IPS DF 6.9 (cell line): ENCODE data around the gene SHISAL2A.

Source experiments
- DNase-seq: peaks from one replicate; pipeline ENCODE4 v3.0.0-alpha.2; 2013; ENCODE audit warnings: low read depth, low spot score
- H3K27ac ChIP-seq: one replicate; pipeline ENCODE4 v1.5.1; 2013; ENCODE audit warnings: low read length, control low read depth
- H3K27me3 ChIP-seq: 2 replicates; pipeline ENCODE4 v1.6.1; 2013; ENCODE audit warnings: mild to moderate bottlenecking, low read length; ENCODE audit not compliant: control insufficient read depth, insufficient read depth
- H3K36me3 ChIP-seq: 2 replicates; pipeline ENCODE4 v1.6.1; 2013; ENCODE audit warnings: low read length; ENCODE audit not compliant: control insufficient read depth, insufficient read depth
- H3K4me1 ChIP-seq: 2 replicates; pipeline ENCODE4 v1.6.1; 2013; ENCODE audit warnings: low read length; ENCODE audit not compliant: control insufficient read depth, insufficient read depth
- H3K4me3 ChIP-seq: 2 replicates; pipeline ENCODE4 v1.5.1; 2013; ENCODE audit warnings: mild to moderate bottlenecking, low read length
- H3K9me3 ChIP-seq: 2 replicates; pipeline ENCODE4 v1.6.1; 2013; ENCODE audit warnings: low read length, inconsistent platforms; ENCODE audit not compliant: control insufficient read depth, insufficient read depth
- WGBS: extraction: QIAGEN DNeasy Blood & Tissue Kit; methylation state at CpG from one replicate; pipeline ENCODE4 v1.1.7; 2013; ENCODE audit warnings: mixed read lengths, missing lambda C conversion rate; ENCODE audit not compliant: insufficient read length, insufficient coverage; 5-methylcytosine and 5-hydroxymethylcytosine counted together

Gene SHISAL2A

GRCh38 chr1:52659356-52659755 lies 26.4 kb downstream of the SHISAL2A start:
- no peak overlapping the region for H3K27ac ChIP-seq
- H3K9me3 ChIP-seq, result no peaks in the 10 kb centered on the region
- H3K36me3 ChIP-seq, result no peaks in the 10 kb centered on the region
- no peak for DNase-seq
- no peaks in the 10 kb centered on the region for H3K27me3 ChIP-seq
- H3K4me3 ChIP-seq, result no peak overlapping the region
- peaks cover 9% of the 10 kb centered on the region for H3K4me1 ChIP-seq
- no CpG with 5 or more reads among the region's 3 CpGs for WGBS

GRCh38 chr1:52659851-52660596 lies 27.1 kb downstream of the SHISAL2A start:
- no peaks in the 10 kb centered on the region for H3K9me3 ChIP-seq
- H3K4me1 ChIP-seq, result peaks cover 9% of the 10 kb centered on the region
- no peak overlapping the region for H3K27ac ChIP-seq
- DNase-seq, result no peak
- WGBS, result no CpG with 5 or more reads among the region's 13 CpGs
- H3K4me3 ChIP-seq, result no peak overlapping the region
- no peaks in the 10 kb centered on the region for H3K36me3 ChIP-seq
- H3K27me3 ChIP-seq, result no peaks in the 10 kb centered on the region

GRCh38 chr1:52660807-52661206 lies 27.8 kb downstream of the SHISAL2A start:
- Histone ChIP-seq H3K27me3 (no peaks in the 10 kb centered on the region), H3K36me3 (no peaks in the 10 kb centered on the region), H3K9me3 (no peaks in the 10 kb centered on the region), H3K4me3 (no peak overlapping the region), H3K27ac (no peak overlapping the region), H3K4me1 (peaks cover 9% of the 10 kb centered on the region)
- no peak for DNase-seq
- no CpG with 5 or more reads among the region's 3 CpGs for WGBS

- H3K36me3 ChIP-seq, result no peaks in the 10 kb centered on the region
- peaks cover 11% of the 10 kb centered on the region for H3K4me1 ChIP-seq
- H3K27ac ChIP-seq, result no peak overlapping the region
- no peak overlapping the region for H3K4me3 ChIP-seq
- no peaks in the 10 kb centered on the region for H3K27me3 ChIP-seq
- WGBS, result no CpG with 5 or more reads among the region's 13 CpGs
- H3K9me3 ChIP-seq, result no peaks in the 10 kb centered on the region
- DNase-seq, result peak; percentile 45
Measured at GRCh38 chr1:52662645-52663313, 29.8 kb downstream of the SHISAL2A start.

GRCh38 chr1:52663716-52664115 lies 30.7 kb downstream of the SHISAL2A start:
- Histone ChIP-seq H3K4me3 (no peak overlapping the region), H3K36me3 (no peaks in the 10 kb centered on the region), H3K9me3 (no peaks in the 10 kb centered on the region), H3K27ac (no peak overlapping the region), H3K4me1 (peaks cover 11% of the 10 kb centered on the region), H3K27me3 (no peaks in the 10 kb centered on the region)
- DNase-seq, result no peak
- no CpG with 5 or more reads among the region's 5 CpGs for WGBS

- no peaks in the 10 kb centered on the region for H3K9me3 ChIP-seq
- no peaks in the 10 kb centered on the region for H3K27me3 ChIP-seq
- no peak overlapping the region for H3K4me3 ChIP-seq
- H3K27ac ChIP-seq, result no peak overlapping the region
- no CpG with 5 or more reads among the region's 8 CpGs for WGBS
- H3K4me1 ChIP-seq, result peaks cover 4% of the 10 kb centered on the region
- no peaks in the 10 kb centered on the region for H3K36me3 ChIP-seq
- DNase-seq, result no peak
Measured at GRCh38 chr1:52665006-52665941, 32.3 kb downstream of the SHISAL2A start.

- H3K4me3 ChIP-seq, result no peak overlapping the region
- no peak for DNase-seq
- no peak overlapping the region for H3K27ac ChIP-seq
- 0 out of 2 replicates have a peak, but pooled peaks cover 2% of the 10 kb centered on the region for H3K4me1 ChIP-seq
- no peaks in the 10 kb centered on the region for H3K9me3 ChIP-seq
- no CpG with 5 or more reads among the region's 5 CpGs for WGBS
- no peaks in the 10 kb centered on the region for H3K36me3 ChIP-seq
- H3K27me3 ChIP-seq, result no peaks in the 10 kb centered on the region
Measured at GRCh38 chr1:52667290-52667689, 34.3 kb downstream of the SHISAL2A start.

GRCh38 chr1:52667984-52668383 lies 35.0 kb downstream of the SHISAL2A start:
- DNase-seq, result no peak
- WGBS, result no CpG with 5 or more reads among the region's 3 CpGs
- Histone ChIP-seq H3K9me3 (no peaks in the 10 kb centered on the region), H3K4me3 (no peak overlapping the region), H3K36me3 (no peaks in the 10 kb centered on the region), H3K27me3 (no peaks in the 10 kb centered on the region), H3K4me1 (0 out of 2 replicates have a peak, but pooled peaks cover 2% of the 10 kb centered on the region), H3K27ac (no peak overlapping the region)

GRCh38 chr1:52668711-52669110 lies 35.7 kb downstream of the SHISAL2A start:
- WGBS, result no CpG with 5 or more reads among the region's 2 CpGs
- Histone ChIP-seq H3K4me3 (no peak overlapping the region), H3K27ac (no peak overlapping the region), H3K36me3 (no peaks in the 10 kb centered on the region), H3K9me3 (no peaks in the 10 kb centered on the region), H3K27me3 (no peaks in the 10 kb centered on the region), H3K4me1 (0 out of 2 replicates have a peak, but pooled peaks cover 2% of the 10 kb centered on the region)
- no peak for DNase-seq

GRCh38 chr1:52669696-52670095 lies 36.7 kb downstream of the SHISAL2A start:
- Histone ChIP-seq H3K4me3 (no peak overlapping the region), H3K4me1 (0 out of 2 replicates have a peak, but pooled peaks cover 2% of the 10 kb centered on the region), H3K9me3 (no peaks in the 10 kb centered on the region), H3K27ac (no peak overlapping the region), H3K36me3 (no peaks in the 10 kb centered on the region), H3K27me3 (no peaks in the 10 kb centered on the region)
- no peak for DNase-seq
- WGBS, result no CpG with 5 or more reads among the region's 1 CpG
